ENCODE results near the gene ZFYVE27.

The ZFYVE27 gene

GRCh38 chr10:97713339-97713825 lies 23.5 kb upstream of the ZFYVE27 start, which contains the start of gene MARVELD1 (continued):
- TF ChIP-seq ZBTB11 (tag by site-specific recombination; conservative IDR thresholded peaks at IDR 0.05; ENCODE audit: low read depth) (peak; percentile 46; the same call in 1 of the 2 replicates), ZNF843 (tag by site-specific recombination; IDR thresholded peaks at IDR 0.05) (peak; percentile 56; the same call in 1 of the 2 replicates), KLF16 (tag by site-specific recombination; IDR thresholded peaks at IDR 0.05) (peak; percentile 63; the same call in 1 of the 2 replicates)

GRCh38 chr10:97713826-97714400 lies 23.0 kb upstream of the ZFYVE27 start:
- CTCF ChIA-PET = interaction anchor here (1.0 to 20.4 kb wide), 4 partner anchors 8 to 27 kb away, joined by 3 to 487 read pairs (median 20); partner anchors contain the start of genes AVPI1 and ZFYVE27
- TF ChIP-seq ZNF266 (tag by site-specific recombination; IDR thresholded peaks at IDR 0.05; ENCODE audit: low read depth) (no peak), ZNF76 (tag by site-specific recombination; IDR thresholded peaks at IDR 0.05; ENCODE audit: borderline replicate concordance, low read depth) (peak; percentile 72; the same call in 1 of the 2 replicates), ZNF394 (tag by site-specific recombination; IDR thresholded peaks at IDR 0.05; ENCODE audit: borderline replicate concordance) (no peak), CTCF (tag by site-specific recombination; IDR thresholded peaks at IDR 0.05) (peak; percentile 99), KLF9 (tag by site-specific recombination; IDR thresholded peaks at IDR 0.05; ENCODE audit: low read depth) (peak; percentile 60), BCL6B (tag by site-specific recombination; IDR thresholded peaks at IDR 0.05) (no peak), ZBTB26 (tag by site-specific recombination; optimal IDR thresholded peaks at IDR 0.05) (peak; percentile 98), ZNF138 (tag by site-specific recombination; IDR thresholded peaks at IDR 0.05; ENCODE audit: borderline replicate concordance) (no peak), REST (tag by site-specific recombination; IDR thresholded peaks at IDR 0.05) (no peak), ZNF843 (tag by site-specific recombination; IDR thresholded peaks at IDR 0.05) (no peak), ZBTB48 (tag by site-specific recombination; IDR thresholded peaks at IDR 0.05) (no peak; the same call in 1 of the 2 replicates), ZIC2 (tag by site-specific recombination; IDR thresholded peaks at IDR 0.05) (no peak; the same call in 1 of the 2 replicates), ZNF600 (tag by site-specific recombination; IDR thresholded peaks at IDR 0.05) (peak; percentile 66), MZF1 (tag by site-specific recombination; IDR thresholded peaks at IDR 0.05; ENCODE audit: borderline replicate concordance) (no peak), ZNF488 (tag by site-specific recombination; IDR thresholded peaks at IDR 0.05) (no peak), HOXD13 (CRISPR knock-in tag; IDR thresholded peaks at IDR 0.05; ENCODE audit: borderline replicate concordance) (no peak), ZNF610 (tag by site-specific recombination; IDR thresholded peaks at IDR 0.05; ENCODE audit: borderline replicate concordance) (0 out of 2 replicates have a peak, but pooled peaks have one; percentile 20), KLF16 (tag by site-specific recombination; IDR thresholded peaks at IDR 0.05) (peak; percentile 79), KLF1 (tag by site-specific recombination; IDR thresholded peaks at IDR 0.05) (no peak), ZNF660 (tag by site-specific recombination; IDR thresholded peaks at IDR 0.05) (peak; percentile 47; the same call in 1 of the 2 replicates)

More at GRCh38 chr10:97713826-97714400, 23.0 kb upstream of the ZFYVE27 start:
- H3K9me3 ChIP-seq (ENCODE audit: control insufficient read depth, insufficient read depth, low read depth, low read length) = no peaks in the 10 kb centered on the region
- H3K27ac ChIP-seq (ENCODE audit: extremely low read depth, low read depth, low read length) = peak overlapping the region; percentile 95
- H3K36me3 ChIP-seq (ENCODE audit: control insufficient read depth in 2 of 2, insufficient read depth in 1 of 2, low read length in 2 of 2) = peaks cover 7 to 21% of the 10 kb centered on the region in 2 experiments; a peak in 2 of 3 replicates
- peaks cover 16% of the 10 kb centered on the region for H3K4me1 ChIP-seq (ENCODE audit: control insufficient read depth, insufficient read depth, low read length)
- POLR2A ChIA-PET = interaction anchor here (0.6 to 4.9 kb wide), 12 partner anchors 10 to 728 kb away, joined by 3 to 36 read pairs (median 7); partner anchors contain the start of genes AVPI1, RRP12 and ZFYVE27
- H3K4me3 ChIP-seq (ENCODE audit: low read depth, low read length) = peak overlapping the region; percentile 54

All from HEK293 (cell line).